HAP-1 (cell line): Measurements from ENCODE around the gene MTMR11.
A peak's percentile ranks its signal among the peaks of the same experiment; 100 is the strongest.

Experiments used
- DNase-seq, 2 experiments: peaks; one replicate each; pipeline ENCODE4 v3.0.0-alpha.2; 2016 to 2020; ENCODE audit warnings: low spot score in 2 of 2
- H3K27me3 ChIP-seq: fragments of 250-450 bp; sonication (Bioruptor Pico); 2 replicates; pipeline ENCODE4 v1.5.1; 2020; ENCODE audit warnings: low read depth, mild to moderate bottlenecking, moderate library complexity
- H3K36me3 ChIP-seq: fragments of 250-450 bp; sonication (Bioruptor Pico); replicated peaks from 2 replicates; pipeline ENCODE4 v1.5.1; 2020; ENCODE audit warnings: mild to moderate bottlenecking
- H3K4me1 ChIP-seq: fragments of 250-450 bp; sonication (Bioruptor Pico); 2 replicates; pipeline ENCODE4 v1.5.1; 2020; ENCODE audit warnings: mild to moderate bottlenecking
- H3K4me3 ChIP-seq: fragments of 250-450 bp; sonication (Bioruptor Pico); 2 replicates; pipeline ENCODE4 v1.5.1; 2020; ENCODE audit warnings: mild to moderate bottlenecking, moderate library complexity
- H3K9me3 ChIP-seq: fragments of 250-450 bp; sonication (Bioruptor Pico); 2 replicates; pipeline ENCODE4 v1.5.1; 2020; ENCODE audit warnings: mild to moderate bottlenecking, moderate library complexity
- in situ Hi-C: fragments of 300-500 bp; cut with MboI; formaldehyde crosslinking; loops from 3 replicates; pipeline ENCODE4 v1.14.3; 2020; ENCODE audit warnings: low sequenced_read_pairs, inconsistent platforms, mixed read lengths

MTMR11 gene

GRCh38 chr1:149929856-149930255 is 6.8 kb downstream of the MTMR11 start:
- no peak for DNase-seq
- Histone ChIP-seq H3K9me3 (no peaks in the 10 kb centered on the region), H3K4me1 (peaks cover 9% of the 10 kb centered on the region), H3K27me3 (no peaks in the 10 kb centered on the region), H3K36me3 (peaks cover 24% of the 10 kb centered on the region), H3K4me3 (no peak overlapping the region)
- in situ Hi-C loops, result no loop called here

- H3K4me1 ChIP-seq, result peaks cover 9% of the 10 kb centered on the region
- peaks cover 39% of the 10 kb centered on the region for H3K36me3 ChIP-seq
- in situ Hi-C loops, result no loop called here
- no peaks in the 10 kb centered on the region for H3K9me3 ChIP-seq
- H3K4me3 ChIP-seq, result peak overlapping the region; percentile 93
- DNase-seq, result no peak
- no peaks in the 10 kb centered on the region for H3K27me3 ChIP-seq
Observed at GRCh38 chr1:149928401-149928724, 8.3 kb downstream of the MTMR11 start.

GRCh38 chr1:149927563-149928400 is 8.9 kb downstream of the MTMR11 start, which contains the start of gene SF3B4:
SF3B4 (minus strand) TSS chr1:149927803; CDS start chr1:149927759, 44 bp downstream.
- peaks cover 45% of the 10 kb centered on the region for H3K36me3 ChIP-seq
- in situ Hi-C loops, result no loop called here

GRCh38 chr1:149927056-149927562 is 9.6 kb downstream of the MTMR11 start:
- H3K4me1 ChIP-seq, result peaks cover 9% of the 10 kb centered on the region
- no peak for DNase-seq
- in situ Hi-C loops, result no loop called here
- H3K36me3 ChIP-seq, result peaks cover 50% of the 10 kb centered on the region
- peak overlapping the region; percentile 93 for H3K4me3 ChIP-seq
- no peaks in the 10 kb centered on the region for H3K27me3 ChIP-seq
- H3K9me3 ChIP-seq, result no peaks in the 10 kb centered on the region

More at GRCh38 chr1:149927563-149928400, 8.9 kb downstream of the MTMR11 start, which contains the start of gene SF3B4:
- Histone ChIP-seq H3K4me3 (peak within 1 kb of the TSS; percentile 93), H3K27me3 (no peaks in the 10 kb centered on the region), H3K9me3 (no peaks in the 10 kb centered on the region), H3K4me1 (peaks cover 9% of the 10 kb centered on the region)
- peak; percentile 91 to 96 for DNase-seq

GRCh38 chr1:149926296-149926695 is 10.4 kb downstream of the MTMR11 start:
- Histone ChIP-seq H3K9me3 (no peaks in the 10 kb centered on the region), H3K4me1 (peaks cover 9% of the 10 kb centered on the region), H3K36me3 (peaks cover 54% of the 10 kb centered on the region), H3K4me3 (peak overlapping the region; percentile 93; the same call in 1 of the 2 replicates), H3K27me3 (no peaks in the 10 kb centered on the region)
- DNase-seq, result no peak
- in situ Hi-C loops, result no loop called here

- Histone ChIP-seq H3K9me3 (no peaks in the 10 kb centered on the region), H3K4me3 (no peak overlapping the region), H3K27me3 (no peaks in the 10 kb centered on the region), H3K36me3 (peaks cover 54% of the 10 kb centered on the region), H3K4me1 (peaks cover 9% of the 10 kb centered on the region)
- DNase-seq, result no peak
- in situ Hi-C loops, result no loop called here
Observed at GRCh38 chr1:149925751-149926150, 10.9 kb downstream of the MTMR11 start.

GRCh38 chr1:149925345-149925744 is 11.3 kb downstream of the MTMR11 start:
- no peak for DNase-seq
- H3K36me3 ChIP-seq, result peaks cover 54% of the 10 kb centered on the region
- in situ Hi-C loops, result no loop called here
- H3K4me3 ChIP-seq, result no peak overlapping the region
- no peaks in the 10 kb centered on the region for H3K27me3 ChIP-seq
- H3K9me3 ChIP-seq, result no peaks in the 10 kb centered on the region
- H3K4me1 ChIP-seq, result peaks cover 9% of the 10 kb centered on the region

- Histone ChIP-seq H3K27me3 (no peaks in the 10 kb centered on the region), H3K36me3 (peaks cover 54% of the 10 kb centered on the region), H3K4me3 (no peak overlapping the region), H3K9me3 (no peaks in the 10 kb centered on the region), H3K4me1 (peaks cover 8% of the 10 kb centered on the region)
- in situ Hi-C loops, result loop anchor here (25.0 kb wide), 1 partner anchor 239 kb away; no protein-coding TSS in a partner anchor
- no peak for DNase-seq
Observed at GRCh38 chr1:149923626-149924025, 13.1 kb downstream of the MTMR11 start.

- Histone ChIP-seq H3K9me3 (no peaks in the 10 kb centered on the region), H3K4me3 (no peak within 1 kb of the TSS), H3K36me3 (peaks cover 8% of the 10 kb centered on the region), H3K4me1 (no peaks in the 10 kb centered on the region), H3K27me3 (no peaks in the 10 kb centered on the region)
- in situ Hi-C loops, result loop anchor here (25.0 kb wide), 1 partner anchor 245 kb away; no protein-coding TSS in a partner anchor
- DNase-seq, result no peak
Observed at GRCh38 chr1:149917571-149918144, 19.0 kb downstream of the MTMR11 start, which contains the start of gene SV2A. SV2A (minus strand) TSS chr1:149917844; CDS start chr1:149913840, 4,004 bp downstream.

- in situ Hi-C loops, result loop anchor here (25.0 kb wide), 1 partner anchor 245 kb away; no protein-coding TSS in a partner anchor
- Histone ChIP-seq H3K4me3 (no peak overlapping the region), H3K4me1 (no peaks in the 10 kb centered on the region), H3K36me3 (peaks cover 3% of the 10 kb centered on the region), H3K27me3 (no peaks in the 10 kb centered on the region), H3K9me3 (no peaks in the 10 kb centered on the region)
- no peak for DNase-seq
Observed at GRCh38 chr1:149916898-149917252, 19.8 kb downstream of the MTMR11 start.

GRCh38 chr1:149916193-149916897 is 20.3 kb downstream of the MTMR11 start:
- Histone ChIP-seq H3K4me3 (no peak overlapping the region), H3K36me3 (no peaks in the 10 kb centered on the region; the same call in 1 of the 2 replicates), H3K9me3 (no peaks in the 10 kb centered on the region), H3K4me1 (no peaks in the 10 kb centered on the region), H3K27me3 (no peaks in the 10 kb centered on the region)
- no peak for DNase-seq
- in situ Hi-C loops, result loop anchor here (25.0 kb wide), 1 partner anchor 246 kb away; no protein-coding TSS in a partner anchor

GRCh38 chr1:149915429-149916192 is 21.1 kb downstream of the MTMR11 start:
- H3K9me3 ChIP-seq, result no peaks in the 10 kb centered on the region
- DNase-seq, result no peak
- no peaks in the 10 kb centered on the region for H3K36me3 ChIP-seq
- in situ Hi-C loops, result loop anchor here (25.0 kb wide), 1 partner anchor 247 kb away; no protein-coding TSS in a partner anchor
- H3K4me1 ChIP-seq, result no peaks in the 10 kb centered on the region
- no peaks in the 10 kb centered on the region for H3K27me3 ChIP-seq
- no peak overlapping the region for H3K4me3 ChIP-seq

- Histone ChIP-seq H3K4me3 (no peak overlapping the region), H3K4me1 (no peaks in the 10 kb centered on the region), H3K9me3 (no peaks in the 10 kb centered on the region), H3K36me3 (no peaks in the 10 kb centered on the region), H3K27me3 (no peaks in the 10 kb centered on the region)
- no peak for DNase-seq
- in situ Hi-C loops, result loop anchor here (25.0 kb wide), 1 partner anchor 248 kb away; no protein-coding TSS in a partner anchor
Observed at GRCh38 chr1:149914545-149914944, 22.1 kb downstream of the MTMR11 start.
